Measurements from ENCODE around the gene DDAH1.
A peak's percentile ranks its signal among the peaks of the same experiment; 100 is the strongest.
"Not testable (repeated sequence)": the region's sequence is repeated elsewhere in the genome, so short reads cannot be mapped to it uniquely, and the experiment has no call there.

The DDAH1 gene

DNA sequence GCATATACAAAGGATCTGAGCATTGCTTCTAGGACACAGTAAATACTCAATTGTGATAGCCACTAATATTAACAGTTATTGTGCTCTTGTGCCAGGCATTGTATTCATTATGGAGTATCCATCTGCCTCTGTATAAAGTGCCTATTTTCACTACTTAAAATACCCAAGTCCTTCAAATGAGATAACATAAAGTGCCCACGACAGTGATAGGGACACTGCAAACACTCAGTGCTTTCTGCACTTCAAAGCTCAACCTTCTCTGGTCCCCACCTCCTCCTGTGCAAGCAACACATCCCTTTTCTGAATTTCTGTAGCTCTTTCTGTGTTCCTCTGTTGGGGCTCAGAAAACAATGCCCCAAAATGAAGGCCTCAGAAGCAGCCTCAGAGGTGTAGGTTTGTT is 6.6 kb upstream of the DDAH1 start:
- TF ChIP-seq, protein P1, sequence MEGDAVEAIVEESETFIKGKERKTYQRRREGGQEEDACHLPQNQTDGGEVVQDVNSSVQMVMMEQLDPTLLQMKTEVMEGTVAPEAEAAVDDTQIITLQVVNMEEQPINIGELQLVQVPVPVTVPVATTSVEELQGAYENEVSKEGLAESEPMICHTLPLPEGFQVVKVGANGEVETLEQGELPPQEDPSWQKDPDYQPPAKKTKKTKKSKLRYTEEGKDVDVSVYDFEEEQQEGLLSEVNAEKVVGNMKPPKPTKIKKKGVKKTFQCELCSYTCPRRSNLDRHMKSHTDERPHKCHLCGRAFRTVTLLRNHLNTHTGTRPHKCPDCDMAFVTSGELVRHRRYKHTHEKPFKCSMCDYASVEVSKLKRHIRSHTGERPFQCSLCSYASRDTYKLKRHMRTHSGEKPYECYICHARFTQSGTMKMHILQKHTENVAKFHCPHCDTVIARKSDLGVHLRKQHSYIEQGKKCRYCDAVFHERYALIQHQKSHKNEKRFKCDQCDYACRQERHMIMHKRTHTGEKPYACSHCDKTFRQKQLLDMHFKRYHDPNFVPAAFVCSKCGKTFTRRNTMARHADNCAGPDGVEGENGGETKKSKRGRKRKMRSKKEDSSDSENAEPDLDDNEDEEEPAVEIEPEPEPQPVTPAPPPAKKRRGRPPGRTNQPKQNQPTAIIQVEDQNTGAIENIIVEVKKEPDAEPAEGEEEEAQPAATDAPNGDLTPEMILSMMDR (IDR thresholded peaks at IDR 0.05) = no peak
- no peaks in the 10 kb centered on the region for H3K4me1 ChIP-seq (ENCODE audit: control insufficient read depth in 1 of 2, insufficient read depth in 1 of 2, low read depth in 1 of 2, low read length in 1 of 2)
- no peak overlapping the region for H3K27ac ChIP-seq
- no peak overlapping the region for H3K4me3 ChIP-seq (ENCODE audit: low read depth in 1 of 2, low read length in 1 of 2)
- H3K27me3 ChIP-seq = peaks cover 6% of the 10 kb centered on the region
- no peaks in the 10 kb centered on the region for H3K36me3 ChIP-seq
- H3K9me3 ChIP-seq = no peaks in the 10 kb centered on the region

DNA sequence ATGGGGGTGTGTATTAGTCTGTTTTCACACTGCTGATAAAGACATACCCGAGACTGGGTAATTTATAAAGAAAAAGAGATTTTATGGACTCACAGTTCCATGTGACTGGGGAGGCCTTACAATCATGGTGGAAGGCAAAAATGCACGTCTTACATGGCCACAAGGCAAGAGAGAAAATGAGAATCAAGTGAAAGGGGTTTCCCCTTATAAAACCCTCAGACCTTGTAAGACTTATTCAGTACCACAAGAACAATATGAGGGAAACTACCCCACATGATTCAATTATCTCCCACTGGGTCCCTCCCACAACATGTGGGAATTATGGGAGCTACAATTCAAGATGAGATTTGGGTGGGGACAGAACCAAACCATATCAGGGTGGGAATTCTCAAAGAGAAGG is 5.2 kb upstream of the DDAH1 start:
- H3K27me3 ChIP-seq = peaks cover 20% of the 10 kb centered on the region
- H3K4me3 ChIP-seq (ENCODE audit: low read depth in 1 of 2, low read length in 1 of 2); H3K36me3 ChIP-seq; H3K9me3 ChIP-seq; H3K27ac ChIP-seq; H3K4me1 ChIP-seq (ENCODE audit: control insufficient read depth in 1 of 2, insufficient read depth in 1 of 2, low read depth in 1 of 2, low read length in 1 of 2): not testable (repeated sequence)

DNA sequence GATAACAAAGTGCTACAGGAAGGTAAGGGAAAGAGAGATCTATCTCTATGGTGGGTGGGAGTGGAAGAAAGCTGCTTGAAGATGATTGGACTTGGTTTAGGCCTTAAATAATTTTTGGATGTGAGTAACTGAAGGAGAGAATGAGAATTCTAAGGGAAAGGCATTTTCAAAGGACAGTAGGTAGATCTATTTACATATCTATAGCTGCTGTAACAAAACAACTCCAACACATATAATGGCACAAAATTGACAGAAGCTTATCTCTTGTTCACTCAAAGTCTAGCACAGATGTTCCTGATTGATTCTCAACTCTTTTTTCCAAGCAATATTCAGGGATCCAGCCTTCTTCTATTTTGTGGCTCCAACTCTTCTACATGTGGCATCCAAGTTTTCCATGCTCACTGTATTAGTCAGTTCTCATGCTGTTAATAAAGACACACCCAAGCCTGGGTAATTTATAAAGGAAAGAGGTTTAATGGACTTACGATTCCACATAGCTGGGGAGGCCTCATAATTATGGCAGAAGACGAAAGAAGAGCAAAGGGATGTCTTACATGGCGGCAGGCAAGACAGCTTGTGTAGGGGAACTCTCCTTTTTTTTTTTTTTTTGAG is 3.1 kb upstream of the DDAH1 start:
- Histone ChIP-seq H3K36me3 (no peaks in the 10 kb centered on the region), H3K4me1 (ENCODE audit: control insufficient read depth in 1 of 2, insufficient read depth in 1 of 2, low read depth in 1 of 2, low read length in 1 of 2) (peaks cover 7 to 14% of the 10 kb centered on the region in 2 experiments), H3K27me3 (peaks cover 35% of the 10 kb centered on the region), H3K4me3 (ENCODE audit: low read depth in 1 of 2, low read length in 1 of 2) (no peak overlapping the region), H3K27ac (no peak overlapping the region), H3K9me3 (no peaks in the 10 kb centered on the region)
- TF ChIP-seq, protein P1 (IDR thresholded peaks at IDR 0.05) = no peak

DNA sequence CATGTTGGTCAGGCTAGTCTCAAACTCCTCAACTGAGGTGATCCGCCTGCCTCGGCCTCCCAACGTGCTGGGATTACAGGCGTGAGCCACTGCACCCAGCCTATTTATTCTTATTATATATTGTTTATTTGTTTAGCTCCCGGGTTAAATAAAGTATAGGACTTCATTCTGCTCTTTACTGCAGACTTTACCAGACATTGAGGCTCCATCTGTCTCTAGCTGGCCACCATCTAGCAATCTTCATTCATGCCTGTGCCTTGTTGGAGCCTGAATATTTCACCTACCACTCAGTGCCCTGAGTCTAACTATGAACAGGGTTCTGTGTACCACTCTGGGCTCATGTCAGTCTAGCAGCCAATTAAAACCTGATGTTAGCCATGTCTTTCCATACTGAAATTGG is 2.1 kb upstream of the DDAH1 start:
- Histone ChIP-seq H3K27ac (no peak overlapping the region), H3K9me3 (no peaks in the 10 kb centered on the region), H3K4me1 (ENCODE audit: control insufficient read depth in 1 of 2, insufficient read depth in 1 of 2, low read depth in 1 of 2, low read length in 1 of 2) (peaks cover 7 to 14% of the 10 kb centered on the region in 2 experiments), H3K4me3 (ENCODE audit: low read depth in 1 of 2, low read length in 1 of 2) (no peak overlapping the region), H3K27me3 (peaks cover 38% of the 10 kb centered on the region), H3K36me3 (no peaks in the 10 kb centered on the region)
- TF ChIP-seq, protein P1 (IDR thresholded peaks at IDR 0.05) = no peak

DNA sequence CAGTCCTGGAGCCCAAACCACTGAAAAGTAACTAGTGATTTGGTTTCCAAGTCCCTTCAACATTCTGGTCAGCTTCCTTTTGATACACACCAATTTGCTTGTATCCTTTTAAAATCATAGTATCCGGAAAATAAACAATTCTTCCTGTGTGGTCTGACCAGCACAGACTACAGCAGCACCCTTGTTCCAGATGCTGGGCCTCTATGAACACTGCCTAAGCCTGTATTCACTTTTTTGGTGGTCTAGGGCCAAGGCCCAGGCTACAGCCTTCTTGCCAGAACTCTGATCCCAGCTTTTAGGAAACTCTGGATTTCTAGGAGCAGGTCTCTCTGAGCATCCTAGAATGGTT is 801 bp upstream of the DDAH1 start:
- no peak overlapping the region for H3K4me3 ChIP-seq (ENCODE audit: low read depth in 1 of 2, low read length in 1 of 2)
- H3K27ac ChIP-seq = no peak overlapping the region
- TF ChIP-seq, protein P1 (IDR thresholded peaks at IDR 0.05) = no peak
- H3K36me3 ChIP-seq = no peaks in the 10 kb centered on the region
- peaks cover 38% of the 10 kb centered on the region for H3K27me3 ChIP-seq
- H3K4me1 ChIP-seq (ENCODE audit: control insufficient read depth in 1 of 2, insufficient read depth in 1 of 2, low read depth in 1 of 2, low read length in 1 of 2) = peaks cover 7 to 14% of the 10 kb centered on the region in 2 experiments
- H3K9me3 ChIP-seq = no peaks in the 10 kb centered on the region

DNA sequence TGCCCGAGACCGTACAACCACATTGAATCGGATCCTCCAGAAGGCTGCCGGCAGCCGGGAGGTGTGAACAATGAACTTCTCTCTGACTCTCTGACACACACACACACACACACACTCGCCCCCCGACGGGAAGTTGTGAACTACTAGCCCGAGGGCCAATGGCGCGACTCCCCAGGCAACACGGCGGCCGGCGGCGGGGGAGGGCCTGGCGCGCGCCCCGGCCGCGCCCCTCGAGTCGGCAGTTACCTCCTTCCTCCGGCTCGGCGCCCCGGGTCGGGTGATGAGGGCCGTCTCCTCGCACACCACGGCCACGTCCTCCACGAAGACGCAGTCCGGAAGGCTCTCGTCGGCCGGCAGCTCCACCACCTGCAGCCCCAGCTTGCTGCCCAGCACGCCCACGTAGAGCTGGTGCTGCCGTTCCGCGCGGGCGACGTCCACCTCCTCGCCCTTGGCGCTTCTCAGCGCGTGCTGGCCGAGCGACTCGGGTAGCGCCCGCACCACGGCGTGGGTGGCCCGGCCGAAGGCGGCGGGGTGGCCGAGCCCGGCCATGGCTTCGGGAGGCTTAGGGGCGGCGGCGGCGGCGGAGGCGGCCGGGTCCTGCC is 361 bp downstream of the DDAH1 start:
- TF ChIP-seq, protein P1 (IDR thresholded peaks at IDR 0.05) = no peak
- Histone ChIP-seq H3K27me3 (peaks cover 38% of the 10 kb centered on the region), H3K27ac (no peak overlapping the region), H3K9me3 (no peaks in the 10 kb centered on the region), H3K4me3 (ENCODE audit: low read depth in 1 of 2, low read length in 1 of 2) (peak overlapping the region; percentile 51 to 63), H3K36me3 (no peaks in the 10 kb centered on the region), H3K4me1 (ENCODE audit: control insufficient read depth in 1 of 2, insufficient read depth in 1 of 2, low read depth in 1 of 2, low read length in 1 of 2) (peaks cover 7 to 14% of the 10 kb centered on the region in 2 experiments)
